Stimulated activated CD8-positive, alpha-beta memory T cell treated with anti-CD3 and anti-CD28 coated beads, Interleukin-15, amount 100 ng/mL, for 1 hour (primary cell): ENCODE measurements around the gene ZNF497.

Experiments
- DNase-seq: peaks from one replicate; pipeline ENCODE4 v3.0.0-alpha.2; 2020; ENCODE audit warnings: low read depth

The ZNF497 gene

DNA sequence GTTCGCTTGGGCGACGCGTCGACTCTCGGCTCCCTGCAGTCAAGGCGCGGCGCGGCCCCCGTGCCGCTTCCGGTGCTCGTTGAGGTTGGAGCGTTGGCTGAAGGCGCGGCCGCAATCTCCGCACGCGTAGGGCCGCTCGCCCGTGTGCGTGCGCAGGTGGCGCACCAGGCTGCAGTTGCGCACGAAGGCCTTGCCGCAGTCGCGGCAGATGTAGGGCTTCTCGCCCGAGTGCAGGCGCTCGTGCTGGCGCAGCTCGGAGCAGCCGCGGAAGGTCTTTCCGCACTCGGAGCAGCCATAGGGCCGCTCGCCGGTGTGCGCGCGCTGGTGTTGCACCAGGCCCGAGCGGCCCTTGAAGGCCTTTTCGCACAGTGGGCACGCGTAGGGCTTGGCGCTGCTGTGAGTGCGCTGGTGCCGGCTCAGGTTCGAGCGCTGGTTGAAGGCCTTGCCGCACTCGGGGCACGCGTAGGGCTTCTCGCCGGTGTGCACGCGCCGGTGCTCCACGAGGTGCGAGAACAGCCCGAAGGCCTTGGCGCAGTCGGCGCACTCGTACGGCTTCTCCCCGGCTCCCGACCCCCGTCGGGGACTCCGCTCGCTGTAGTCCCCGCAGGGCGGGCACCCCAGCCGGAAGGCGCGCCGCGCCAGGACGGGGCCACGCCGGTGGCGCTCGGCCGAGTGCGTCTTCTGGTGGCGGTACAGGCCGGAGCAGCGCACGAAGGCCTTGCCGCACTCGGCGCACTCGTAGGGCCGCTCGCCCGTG, 5.3 kb upstream of the ZNF497 start:
- DNase-seq: no peak

DNA sequence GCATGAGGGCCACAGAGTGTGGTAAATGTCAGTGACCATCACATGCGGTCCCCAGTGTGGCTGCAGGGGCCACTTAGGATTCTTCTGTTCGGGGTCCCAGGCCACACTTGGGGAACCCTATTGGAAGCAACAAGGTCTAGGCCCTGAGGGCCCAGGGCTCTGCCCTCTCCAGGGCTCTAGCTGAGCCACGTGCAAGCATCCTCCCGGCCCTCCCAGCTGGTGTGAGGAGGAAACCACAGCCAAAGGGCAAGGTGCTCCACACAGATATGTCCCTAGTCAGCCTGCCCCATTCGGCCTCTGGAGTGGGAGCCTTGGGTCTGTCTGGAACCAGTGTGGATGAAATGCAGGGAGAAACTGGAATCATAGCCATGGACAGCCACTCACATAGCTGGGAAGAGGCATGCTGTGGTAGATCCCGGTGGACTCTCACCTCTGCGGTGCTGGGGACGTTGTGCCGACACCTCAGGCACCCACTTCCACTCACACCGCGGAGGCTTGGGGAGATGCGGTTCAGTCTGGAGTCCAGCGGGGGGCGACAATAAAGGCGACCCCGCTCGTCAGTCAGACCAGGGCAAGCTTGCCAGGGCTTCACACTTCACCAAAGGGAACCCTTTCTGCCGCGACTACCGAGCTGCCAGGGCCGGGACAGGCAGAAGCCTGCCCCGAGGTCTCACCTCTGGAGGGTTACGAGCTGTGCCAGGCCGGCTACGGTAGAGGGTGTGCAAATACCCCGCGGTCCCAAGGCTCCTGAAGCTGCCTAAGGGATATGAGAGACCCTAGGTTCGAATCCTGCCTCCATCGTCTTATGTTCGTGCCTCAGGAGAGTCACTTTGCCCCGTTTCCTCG, 4.3 kb upstream of the ZNF497 start:
- no peak for DNase-seq

DNA sequence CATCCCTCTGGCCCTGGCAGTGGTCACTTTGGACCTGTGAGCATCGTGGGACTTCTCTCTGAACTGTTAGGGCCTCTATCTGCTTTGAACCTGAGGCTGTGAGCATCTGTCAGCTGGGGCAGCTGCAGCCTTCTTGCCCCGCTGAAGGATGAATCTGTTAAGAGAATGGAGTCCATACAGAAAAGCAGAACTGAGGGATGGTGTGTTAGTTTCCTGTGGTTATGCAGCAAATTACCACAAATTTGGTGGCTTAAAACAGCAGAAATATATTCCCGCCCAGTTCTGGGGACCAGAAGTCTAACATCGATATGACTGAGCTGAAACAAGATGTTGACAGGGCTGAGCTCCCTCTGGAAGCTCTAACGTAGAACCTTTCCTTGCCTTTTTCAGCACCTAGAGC, 1.6 kb upstream of the ZNF497 start:
- DNase-seq: no peak

GRCh38 chr19:58361900-58362271, 665 bp downstream of the ZNF497 start:
- DNase-seq: no peak

GRCh38 chr19:58357481-58358145, 4.9 kb downstream of the ZNF497 start:
- DNase-seq: no peak

- DNase-seq: no peak
These were observed 5.6 kb downstream of the ZNF497 start for GRCh38 chr19:58356766-58357480.

DNA sequence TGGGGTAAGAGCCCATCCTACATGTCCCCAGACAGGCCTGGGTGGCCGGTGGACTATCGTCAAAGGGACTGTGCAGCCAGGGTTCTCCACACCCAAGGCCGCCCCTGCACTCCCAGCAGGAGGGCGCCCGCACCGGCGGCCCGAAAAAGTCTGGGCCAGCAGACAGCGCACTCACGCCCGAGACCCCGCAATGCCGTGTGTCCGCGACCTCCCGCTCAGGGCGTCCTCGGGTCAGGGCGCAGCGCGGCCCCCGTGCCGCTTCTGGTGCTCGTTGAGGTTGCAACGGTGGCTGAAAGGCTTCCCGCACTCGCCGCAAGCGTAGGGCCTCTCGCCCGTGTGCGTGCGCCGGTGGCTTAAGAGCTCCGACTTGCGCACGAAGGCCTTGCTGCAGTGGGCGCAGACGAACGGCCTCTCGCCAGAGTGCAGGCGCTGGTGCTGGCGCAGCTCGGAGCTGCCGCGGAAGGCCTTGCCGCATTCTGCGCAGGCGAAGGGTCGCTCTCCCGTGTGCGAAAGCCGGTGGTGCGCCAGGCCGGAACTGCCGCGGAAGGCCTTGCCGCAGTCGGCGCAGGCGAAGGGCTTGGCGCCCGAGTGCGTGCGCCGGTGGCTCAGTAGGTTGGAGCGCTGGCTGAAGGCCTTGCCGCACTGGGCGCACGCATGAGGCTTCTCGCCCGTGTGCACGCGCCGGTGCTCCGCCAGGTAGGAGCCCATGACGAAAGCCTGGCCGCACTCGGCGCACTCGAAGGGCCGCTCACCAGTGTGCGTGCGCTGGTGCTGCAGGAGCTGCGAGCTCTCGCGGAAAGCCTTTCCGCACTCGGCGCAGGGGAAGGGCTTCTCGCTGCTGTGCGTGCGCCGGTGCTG, 6.4 kb downstream of the ZNF497 start:
- no peak for DNase-seq

DNA sequence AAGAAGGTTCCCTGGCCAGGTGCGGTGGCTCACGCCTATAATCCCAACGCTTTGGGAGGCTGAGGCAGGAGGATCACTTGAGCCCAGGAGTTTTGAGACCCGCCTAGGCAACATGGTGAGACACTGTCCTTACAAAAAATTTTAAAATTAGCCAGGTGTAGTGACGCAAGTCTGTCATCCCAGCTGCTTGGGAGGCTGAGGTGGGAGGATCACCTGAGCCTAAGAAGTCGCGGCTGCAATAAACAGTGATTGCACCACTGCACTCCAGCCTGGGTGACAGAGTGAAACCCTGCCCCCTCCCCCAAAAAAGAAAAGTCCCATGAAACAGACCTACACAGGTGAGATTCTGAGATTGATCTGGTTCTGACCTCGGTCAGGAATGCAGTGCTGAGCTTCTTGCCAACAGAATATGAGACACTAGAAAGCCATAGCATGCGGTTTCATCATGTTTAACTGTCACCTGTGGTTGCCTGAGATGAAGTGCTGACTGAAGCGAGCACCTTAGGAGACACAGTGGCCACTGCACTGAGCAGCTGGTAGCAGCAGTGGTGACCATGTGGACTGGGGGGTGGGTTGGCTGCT, 7.2 kb downstream of the ZNF497 start:
- DNase-seq: no peak

DNA sequence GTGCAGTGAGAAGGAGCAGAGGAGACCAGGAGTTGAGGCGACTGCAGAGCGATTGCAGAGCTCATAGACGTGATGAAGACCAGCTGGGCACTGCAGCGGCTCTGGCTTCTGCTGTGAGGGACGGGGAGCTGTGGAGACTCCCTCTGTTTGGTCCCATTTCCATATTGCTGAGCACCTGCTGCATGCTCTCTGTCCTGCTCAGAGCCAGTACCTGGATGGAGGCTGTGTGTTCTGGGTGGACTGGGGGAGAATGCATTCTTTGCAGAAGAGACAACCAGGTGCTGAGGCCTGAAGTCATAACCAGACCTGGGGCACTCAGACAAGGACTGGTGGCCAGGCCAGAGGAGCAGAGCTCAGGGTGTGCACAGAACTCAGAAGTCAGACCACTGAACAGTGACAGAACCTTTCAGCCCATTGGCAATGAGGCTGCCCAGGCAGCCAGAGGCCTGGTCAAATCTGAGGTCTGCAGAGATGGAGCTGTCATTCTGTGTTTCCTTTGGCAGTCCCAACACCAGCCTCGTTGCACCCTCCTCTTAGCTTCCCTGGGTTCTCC, 8.0 kb downstream of the ZNF497 start:
- no peak for DNase-seq

GRCh38 chr19:58353717-58354477, 8.7 kb downstream of the ZNF497 start:
- no peak for DNase-seq

DNA sequence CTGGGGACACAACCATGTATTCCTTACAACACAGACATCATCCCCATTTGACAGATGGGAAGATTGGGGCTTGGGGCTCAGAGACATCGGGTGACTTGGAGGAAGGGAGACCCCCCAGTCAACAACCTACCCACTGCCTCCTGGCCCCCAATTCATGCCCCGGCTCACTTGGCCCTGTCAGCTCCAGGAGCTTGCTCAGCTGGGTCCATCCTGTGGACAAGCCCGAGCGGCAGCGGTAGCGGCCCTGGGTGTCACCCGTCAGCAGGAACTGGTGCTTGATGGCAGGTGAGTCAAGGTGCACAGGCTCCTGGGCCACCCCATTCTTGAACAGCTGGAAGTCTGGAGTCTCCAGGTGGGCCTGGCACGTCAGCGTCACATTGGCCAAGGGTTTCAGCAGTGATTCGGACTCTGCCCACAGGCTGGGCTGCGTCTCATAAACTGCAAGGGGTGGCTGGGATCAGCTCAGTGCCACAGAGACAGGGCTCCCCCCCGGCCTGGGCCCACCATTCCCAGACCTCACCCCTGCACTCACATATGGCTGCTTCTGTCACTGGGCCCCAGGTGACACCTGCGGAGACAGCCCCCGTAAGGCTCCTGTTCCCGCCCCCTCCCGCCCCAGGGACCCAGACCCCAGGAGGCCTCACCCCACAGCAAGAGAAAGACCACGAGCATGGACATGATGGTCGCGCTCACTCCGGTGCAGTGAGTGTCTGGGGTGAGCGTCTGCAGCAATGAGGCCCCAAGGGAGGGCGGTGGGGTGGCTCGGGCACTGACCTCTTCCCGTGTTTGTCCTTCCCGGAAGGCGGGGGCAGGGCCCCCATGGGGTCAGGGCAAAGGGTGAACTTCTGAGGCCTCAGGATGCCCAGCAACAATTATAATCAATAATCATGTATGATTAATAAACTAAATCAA, 9.5 kb downstream of the ZNF497 start, which contains the start of gene A1BG:
Gene A1BG (minus strand): TSS at position 733 of the 912 bp plus-strand sequence. CDS start 55 bp downstream, at position 678.
- DNase-seq: no peak

GRCh38 chr19:58351990-58352755, 10.4 kb downstream of the ZNF497 start:
- DNase-seq: no peak

GRCh38 chr19:58351558-58351878, 11.0 kb downstream of the ZNF497 start:
- no peak for DNase-seq

- DNase-seq: no peak
These were observed 11.5 kb downstream of the ZNF497 start for GRCh38 chr19:58350871-58351557.

- DNase-seq: no peak
These were observed 12.3 kb downstream of the ZNF497 start for GRCh38 chr19:58350001-58350861.

GRCh38 chr19:58349590-58349989, 13.0 kb downstream of the ZNF497 start:
- no peak for DNase-seq
